Astrocyte (in vitro differentiated cells and primary cell): ENCODE data around the gene UGT2A3. TPM values are rescaled to one million over a fixed set of nuclear protein-coding genes. Genes with fewer than 3 reads are reported as not detected.

Experiments
- DNase-seq: peaks from one replicate; pipeline ENCODE4 v3.0.0-alpha.2; 2010; ENCODE audit warnings: low read depth
- FAIRE-seq: peaks from 2 replicates; lab custom pipeline; 2011; peaks lifted over from hg19 to GRCh38; lab: Jason Lieb, UNC
- H2AFZ ChIP-seq: 2 replicates; pipeline ENCODE4 v1.6.0; 2012; ENCODE audit warnings: low read depth, low read length, inconsistent platforms
- H3K27ac ChIP-seq: 2 replicates; pipeline ENCODE4 v1.5.1; 2011; ENCODE audit warnings: low read depth, low read length, inconsistent platforms
- H3K27me3 ChIP-seq: 2 replicates; pipeline ENCODE4 v1.6.0; 2011; ENCODE audit warnings: low read length, inconsistent platforms; ENCODE audit not compliant: insufficient read depth
- H3K36me3 ChIP-seq: 2 replicates; pipeline ENCODE4 v1.5.1; 2011; ENCODE audit warnings: low read length, inconsistent platforms; ENCODE audit not compliant: insufficient read depth
- H3K4me1 ChIP-seq: 2 replicates; pipeline ENCODE4 v1.5.1; 2011; ENCODE audit warnings: low read length, inconsistent platforms; ENCODE audit not compliant: insufficient read depth
- H3K4me2 ChIP-seq: 2 replicates; pipeline ENCODE4 v1.6.0; 2012; ENCODE audit warnings: low read length, inconsistent platforms
- H3K4me3 ChIP-seq: 2 replicates; pipeline ENCODE4 v1.5.1; 2011; ENCODE audit warnings: low read depth, mild to moderate bottlenecking, low read length, inconsistent platforms; ENCODE audit not compliant: insufficient read depth
- H3K79me2 ChIP-seq: 2 replicates; pipeline ENCODE4 v1.6.0; 2012; ENCODE audit warnings: mild to moderate bottlenecking, low read length, inconsistent platforms; ENCODE audit not compliant: insufficient read depth
- H3K9ac ChIP-seq: 2 replicates; pipeline ENCODE4 v1.6.0; 2012; ENCODE audit warnings: mild to moderate bottlenecking, low read length, inconsistent platforms
- H3K9me3 ChIP-seq: 2 replicates; pipeline ENCODE4 v1.5.1; 2012; ENCODE audit warnings: low read depth, mild to moderate bottlenecking, low read length, inconsistent platforms; ENCODE audit not compliant: insufficient read depth
- H4K20me1 ChIP-seq: 2 replicates; pipeline ENCODE4 v1.6.0; 2012; ENCODE audit warnings: low read length, inconsistent platforms; ENCODE audit not compliant: insufficient read depth
- H3K27ac Mint-ChIP-seq: one replicate; pipeline ENCODE4 v1.8.0; 2021; ENCODE audit warnings: mild to moderate bottlenecking, mixed read lengths; ENCODE audit not compliant: unreplicated experiment
- H3K27me3 Mint-ChIP-seq: one replicate; pipeline ENCODE4 v1.8.0; 2021; ENCODE audit warnings: low read depth, mixed read lengths; ENCODE audit not compliant: unreplicated experiment
- H3K36me3 Mint-ChIP-seq: one replicate; pipeline ENCODE4 v1.8.0; 2021; ENCODE audit warnings: low read depth, mixed read lengths; ENCODE audit not compliant: unreplicated experiment
- H3K4me1 Mint-ChIP-seq: one replicate; pipeline ENCODE4 v1.8.0; 2021; ENCODE audit warnings: low read depth, mixed read lengths; ENCODE audit not compliant: unreplicated experiment
- H3K4me3 Mint-ChIP-seq: one replicate; pipeline ENCODE4 v1.8.0; 2021; ENCODE audit warnings: mild to moderate bottlenecking, moderate library complexity, mixed read lengths; ENCODE audit not compliant: unreplicated experiment
- H3K9me3 Mint-ChIP-seq: one replicate; pipeline ENCODE4 v1.8.0; 2021; ENCODE audit warnings: mild to moderate bottlenecking, mixed read lengths; ENCODE audit not compliant: unreplicated experiment
- CTCF ChIP-seq: IDR thresholded peaks from 2 replicates; pipeline ENCODE4 v1.5.1; 2011; ENCODE audit warnings: low read depth, mild to moderate bottlenecking, inconsistent platforms, low read length, moderate library complexity; ENCODE audit not compliant: insufficient read depth
- EZH2 ChIP-seq: IDR thresholded peaks from 2 replicates; pipeline ENCODE4 v1.6.1; 2012; ENCODE audit warnings: mild to moderate bottlenecking, low read length, inconsistent platforms; ENCODE audit not compliant: insufficient read depth
- total RNA-seq: library from RNA; stranded (reverse); gene quantifications from 2 replicates; pipeline ENCODE4 v1.2.1, GENCODE V29; 2021

UGT2A3 gene
- total RNA-seq, 1 donor from 2014 or later, result not detected

DNA sequence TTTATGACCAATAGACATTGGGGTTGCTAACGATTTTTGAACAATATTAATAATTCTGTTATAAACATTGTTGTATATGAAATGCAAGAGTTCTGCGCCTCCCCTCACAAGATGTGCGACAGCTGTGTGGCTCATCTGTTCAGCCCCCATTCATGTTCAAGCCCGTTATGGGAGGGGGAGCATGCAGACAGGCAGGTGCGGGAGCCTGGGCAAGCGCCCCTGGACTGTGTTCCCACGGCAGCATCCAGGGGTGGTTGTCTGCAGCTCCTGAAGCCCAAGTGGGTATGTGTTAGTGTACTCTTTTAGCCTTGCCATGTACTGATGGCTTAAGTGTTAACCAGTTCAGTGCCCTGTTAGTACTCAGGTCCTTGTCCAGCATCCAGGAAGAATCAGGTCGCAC, 34.6 kb downstream of the UGT2A3 start:
- H3K9ac ChIP-seq, result no peak overlapping the region
- no peak overlapping the region for H2AFZ ChIP-seq
- H3K36me3 ChIP-seq, result no peaks in the 10 kb centered on the region
- FAIRE-seq (no peak), DNase-seq (no peak)
- no peaks in the 10 kb centered on the region for H3K27me3 ChIP-seq
- TF ChIP-seq CTCF, result no peak
- no peak for TF ChIP-seq EZH2
- no peak overlapping the region for H3K4me3 ChIP-seq
- no peaks in the 10 kb centered on the region for H4K20me1 ChIP-seq
- Mint-ChIP-seq H3K4me3 (no peak overlapping the region), H3K4me1 (no peaks in the 10 kb centered on the region), H3K9me3 (no peaks in the 10 kb centered on the region), H3K27me3 (no peaks in the 10 kb centered on the region), H3K27ac (no peak overlapping the region), H3K36me3 (no peaks in the 10 kb centered on the region)
- no peaks in the 10 kb centered on the region for H3K79me2 ChIP-seq
- no peaks in the 10 kb centered on the region for H3K9me3 ChIP-seq
- no peak overlapping the region for H3K27ac ChIP-seq
- H3K4me1 ChIP-seq, result no peaks in the 10 kb centered on the region
- H3K4me2 ChIP-seq, result no peak overlapping the region

GRCh38 chr4:68912807-68913206, 38.8 kb downstream of the UGT2A3 start:
- no peak overlapping the region for H2AFZ ChIP-seq
- H3K36me3 Mint-ChIP-seq, result no peaks in the 10 kb centered on the region
- no peak overlapping the region for H3K9ac ChIP-seq
- no peaks in the 10 kb centered on the region for H3K4me1 Mint-ChIP-seq
- no peak overlapping the region for H3K27ac ChIP-seq
- H3K4me3 Mint-ChIP-seq, result no peak overlapping the region
- no peak overlapping the region for H3K4me2 ChIP-seq
- FAIRE-seq, result no peak
- DNase-seq, result no peak
- H4K20me1 ChIP-seq, result no peaks in the 10 kb centered on the region
- H3K9me3 Mint-ChIP-seq, result no peaks in the 10 kb centered on the region
- H3K27ac Mint-ChIP-seq, result no peak overlapping the region
- no peaks in the 10 kb centered on the region for H3K9me3 ChIP-seq
- H3K36me3 ChIP-seq, result no peaks in the 10 kb centered on the region
- H3K27me3 Mint-ChIP-seq, result no peaks in the 10 kb centered on the region
- no peaks in the 10 kb centered on the region for H3K4me1 ChIP-seq
- H3K27me3 ChIP-seq, result no peaks in the 10 kb centered on the region
- H3K4me3 ChIP-seq, result no peak overlapping the region
- no peaks in the 10 kb centered on the region for H3K79me2 ChIP-seq
- no peak for TF ChIP-seq CTCF
- TF ChIP-seq EZH2, result no peak

DNA sequence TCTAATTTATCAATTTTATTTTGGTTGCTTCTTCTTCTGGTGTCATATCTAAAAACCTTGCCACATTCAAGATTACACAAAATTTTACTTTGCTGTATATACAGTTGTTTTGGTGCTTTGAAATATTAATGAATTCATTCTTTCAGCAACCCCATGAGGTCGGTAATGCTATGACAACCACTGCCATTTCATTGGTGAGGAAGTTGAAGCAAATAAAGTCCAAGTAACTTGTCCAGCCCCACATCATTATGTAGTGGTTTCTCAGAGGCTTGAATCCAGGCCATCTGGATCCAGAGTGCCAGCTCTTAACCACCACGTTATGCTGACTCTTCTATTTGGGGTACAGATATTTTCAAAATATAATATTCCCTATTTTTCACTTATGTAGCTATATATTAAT, 42.2 kb downstream of the UGT2A3 start:
- Mint-ChIP-seq H3K4me3 (no peak overlapping the region), H3K27ac (no peak overlapping the region)

More for the DNA sequence above, 42.2 kb downstream of the UGT2A3 start:
- H3K27ac ChIP-seq, result no peak overlapping the region
- peaks cover 23% of the 10 kb centered on the region for H3K4me1 Mint-ChIP-seq
- no peak overlapping the region for H3K4me2 ChIP-seq
- no peaks in the 10 kb centered on the region for H3K79me2 ChIP-seq
- H3K27me3 Mint-ChIP-seq, result peaks cover 12% of the 10 kb centered on the region
- H3K36me3 Mint-ChIP-seq, result no peaks in the 10 kb centered on the region
- H3K27me3 ChIP-seq, result no peaks in the 10 kb centered on the region
- H3K9me3 Mint-ChIP-seq, result no peaks in the 10 kb centered on the region
- H3K9me3 ChIP-seq, result no peaks in the 10 kb centered on the region
- no peak overlapping the region for H2AFZ ChIP-seq
- DNase-seq, result no peak
- H4K20me1 ChIP-seq, result no peaks in the 10 kb centered on the region
- H3K9ac ChIP-seq, result no peak overlapping the region
- H3K4me1 ChIP-seq, result no peaks in the 10 kb centered on the region
- FAIRE-seq, result no peak
- TF ChIP-seq CTCF, result no peak
- TF ChIP-seq EZH2, result no peak
- H3K4me3 ChIP-seq, result no peak overlapping the region
- no peaks in the 10 kb centered on the region for H3K36me3 ChIP-seq
